Lung (tissue), 12 donors: ENCODE results near the gene KRTAP29-1. TPM values are rescaled to one million over a fixed set of nuclear protein-coding genes. Genes with fewer than 3 reads are reported as not detected.
A peak's percentile ranks its signal among the peaks of the same experiment; 100 is the strongest.

Source experiments
- ATAC-seq: fragments of 200-7000 bp; cut with Tn5 transposase; one replicate; pipeline ENCODE4 v1.9.1; 2020; ENCODE audit warnings: moderate number of reproducible peaks; ENCODE audit not compliant: insufficient read depth, low FRiP score
- DNase-seq, 3 donors: peaks; one replicate each; pipeline ENCODE4 v3.0.0-alpha.2; 2013 to 2017
- H3K27ac ChIP-seq, 2 donors: one replicate each; pipeline ENCODE4 v1.5.1; 2013; ENCODE audit warnings: mild to moderate bottlenecking in 2 of 2, moderate library complexity in 2 of 2, control low read depth in 1 of 2, inconsistent platforms in 1 of 2, low read depth in 1 of 2, low read length in 1 of 2
- H3K27me3 ChIP-seq, 3 donors: one replicate each; pipeline ENCODE4 v1.5.1; 2013; ENCODE audit warnings: low read length in 2 of 3; ENCODE audit not compliant: control insufficient read depth in 3 of 3, insufficient read depth in 3 of 3
- H3K36me3 ChIP-seq, 4 donors: one replicate each; pipeline ENCODE4 v1.5.1; 2013; ENCODE audit warnings: low read length in 4 of 4, mild to moderate bottlenecking in 1 of 4, moderate library complexity in 1 of 4; ENCODE audit not compliant: control insufficient read depth in 4 of 4, insufficient read depth in 4 of 4
- H3K4me1 ChIP-seq, 5 donors: one replicate each; pipeline ENCODE4 v1.5.1; 2013; ENCODE audit warnings: low read length in 5 of 5, mild to moderate bottlenecking in 2 of 5, moderate library complexity in 1 of 5; ENCODE audit not compliant: control insufficient read depth in 5 of 5, insufficient read depth in 5 of 5
- H3K4me3 ChIP-seq: one replicate; pipeline ENCODE4 v1.5.1; 2013; ENCODE audit warnings: mild to moderate bottlenecking, control low read depth, moderate library complexity
- H3K9ac ChIP-seq, 2 donors: one replicate each; pipeline ENCODE4 v1.5.1; 2013; ENCODE audit warnings: low read length in 2 of 2, control low read depth in 1 of 2; ENCODE audit not compliant: insufficient read depth in 1 of 2
- H3K9me3 ChIP-seq, 4 donors: one replicate each; pipeline ENCODE4 v1.5.1; 2013; ENCODE audit warnings: low read length in 3 of 4, mild to moderate bottlenecking in 1 of 4, moderate library complexity in 1 of 4; ENCODE audit not compliant: control insufficient read depth in 4 of 4, insufficient read depth in 3 of 4
- WGBS, 2 donors: extraction: QIAGEN DNeasy Blood & Tissue Kit; methylation state at CpG; one replicate each; pipeline ENCODE4 v1.1.7; 2013; 5-methylcytosine and 5-hydroxymethylcytosine counted together
- polyA plus RNA-seq, 2 donors: library from polyadenylated mRNA; stranded (reverse); fragments of 200-250 nt; gene quantifications; one replicate each; pipeline ENCODE4 v1.2.1, GENCODE V29; 2013
- total RNA-seq, 2 donors: library from RNA; depleted of rRNA in 1 of 2; stranded (reverse); fragments of >200 nt in 1 of 2; gene quantifications; one replicate each; pipeline ENCODE4 v1.2.1, GENCODE V29; 2014 to 2021
- TF ChIP-seq, protein P1 (sequence below): IDR thresholded peaks from 2 replicates; pipeline ENCODE4 v1.5.1; 2012; ENCODE audit warnings: mild to moderate bottlenecking; ENCODE audit errors: control extremely low read depth, extremely low read depth
- donor health status: control.
- donor health status: control.
- donor health status: Bipolar disorder and iron deficiency.
- donor health status: healthy.
- donor health status: DM: yes; HTN: yes; CAD: no.

The KRTAP29-1 gene
- total and polyA plus RNA-seq, 4 donors = not detected

DNA sequence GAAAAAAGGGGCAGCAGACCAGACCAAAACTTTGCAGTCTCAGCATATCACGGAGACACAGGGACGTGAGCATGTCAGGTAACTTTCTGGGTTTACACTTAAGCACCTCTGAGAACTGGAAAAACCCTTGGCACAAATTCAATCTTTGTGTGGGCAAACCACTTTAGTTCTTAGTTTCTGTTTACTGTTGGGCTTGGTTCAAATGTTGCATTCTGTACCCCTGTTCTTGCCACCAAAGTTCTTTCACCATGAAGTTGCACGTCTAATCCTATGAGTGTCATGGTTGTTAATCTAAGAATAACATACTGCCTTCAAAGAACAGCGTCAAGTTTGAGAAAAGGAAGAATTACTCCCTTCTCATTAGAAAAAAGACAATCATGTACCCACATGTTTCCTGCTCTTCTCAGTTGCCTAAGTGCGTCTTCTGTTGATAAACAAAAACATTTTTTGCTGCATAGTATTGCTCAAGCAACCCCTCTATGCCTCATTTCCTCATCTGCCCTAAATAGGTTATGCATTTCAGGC, 36.4 kb upstream of the KRTAP29-1 start:
- peak in 2 of 3 donors; percentile 53 to 63 for DNase-seq
- Histone ChIP-seq H3K9me3 (peaks cover 0 to 7% (median 0%) of the 10 kb centered on the region in 4 donors), H3K4me1 (peaks cover 0 to 11% (median 0%) of the 10 kb centered on the region in 5 donors), H3K36me3 (no peaks in the 10 kb centered on the region), H3K9ac (no peak overlapping the region), H3K27me3 (no peaks in the 10 kb centered on the region), H3K4me3 (no peak overlapping the region), H3K27ac (peak overlapping the region in 1 of 2 donors; percentile 7)
- TF ChIP-seq, protein P1, sequence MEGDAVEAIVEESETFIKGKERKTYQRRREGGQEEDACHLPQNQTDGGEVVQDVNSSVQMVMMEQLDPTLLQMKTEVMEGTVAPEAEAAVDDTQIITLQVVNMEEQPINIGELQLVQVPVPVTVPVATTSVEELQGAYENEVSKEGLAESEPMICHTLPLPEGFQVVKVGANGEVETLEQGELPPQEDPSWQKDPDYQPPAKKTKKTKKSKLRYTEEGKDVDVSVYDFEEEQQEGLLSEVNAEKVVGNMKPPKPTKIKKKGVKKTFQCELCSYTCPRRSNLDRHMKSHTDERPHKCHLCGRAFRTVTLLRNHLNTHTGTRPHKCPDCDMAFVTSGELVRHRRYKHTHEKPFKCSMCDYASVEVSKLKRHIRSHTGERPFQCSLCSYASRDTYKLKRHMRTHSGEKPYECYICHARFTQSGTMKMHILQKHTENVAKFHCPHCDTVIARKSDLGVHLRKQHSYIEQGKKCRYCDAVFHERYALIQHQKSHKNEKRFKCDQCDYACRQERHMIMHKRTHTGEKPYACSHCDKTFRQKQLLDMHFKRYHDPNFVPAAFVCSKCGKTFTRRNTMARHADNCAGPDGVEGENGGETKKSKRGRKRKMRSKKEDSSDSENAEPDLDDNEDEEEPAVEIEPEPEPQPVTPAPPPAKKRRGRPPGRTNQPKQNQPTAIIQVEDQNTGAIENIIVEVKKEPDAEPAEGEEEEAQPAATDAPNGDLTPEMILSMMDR = no peak
- WGBS, 2 donors = 20 to 29% methylated on average over 5 of the region's 5 CpGs
- peak; percentile 75 for ATAC-seq

DNA sequence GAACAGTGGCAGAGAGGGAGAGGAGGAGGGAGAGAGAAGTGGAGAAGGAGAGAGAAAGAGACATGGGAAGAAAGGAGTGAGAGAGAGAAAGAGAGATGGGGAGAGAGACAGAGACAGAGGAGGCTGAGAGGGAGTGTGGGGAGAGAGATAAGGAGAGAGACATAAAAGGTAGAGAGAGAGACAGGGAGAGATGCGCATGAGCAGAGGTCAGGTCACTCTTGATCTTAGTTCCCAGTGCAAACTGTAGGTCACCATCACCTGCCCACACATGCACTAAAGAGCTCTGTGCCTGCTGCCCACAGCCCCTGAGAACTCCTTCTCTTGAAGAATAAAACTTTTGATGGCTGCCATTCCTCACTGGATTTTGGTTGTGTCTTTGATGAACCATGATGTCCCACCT, 33.1 kb upstream of the KRTAP29-1 start:
- no peak overlapping the region for H3K27ac ChIP-seq
- no peak overlapping the region for H3K9ac ChIP-seq
- WGBS, 2 donors = 100% methylated on average over 1 of the region's 1 CpG
- TF ChIP-seq, protein P1 = no peak
- peaks cover 0 to 11% (median 0%) of the 10 kb centered on the region in 5 donors for H3K4me1 ChIP-seq
- no peak overlapping the region for H3K4me3 ChIP-seq
- peaks cover 0 to 3% (median 0%) of the 10 kb centered on the region in 4 donors for H3K9me3 ChIP-seq
- H3K27me3 ChIP-seq = no peaks in the 10 kb centered on the region
- H3K36me3 ChIP-seq = no peaks in the 10 kb centered on the region
- DNase-seq (no peak), ATAC-seq (no peak)

DNA sequence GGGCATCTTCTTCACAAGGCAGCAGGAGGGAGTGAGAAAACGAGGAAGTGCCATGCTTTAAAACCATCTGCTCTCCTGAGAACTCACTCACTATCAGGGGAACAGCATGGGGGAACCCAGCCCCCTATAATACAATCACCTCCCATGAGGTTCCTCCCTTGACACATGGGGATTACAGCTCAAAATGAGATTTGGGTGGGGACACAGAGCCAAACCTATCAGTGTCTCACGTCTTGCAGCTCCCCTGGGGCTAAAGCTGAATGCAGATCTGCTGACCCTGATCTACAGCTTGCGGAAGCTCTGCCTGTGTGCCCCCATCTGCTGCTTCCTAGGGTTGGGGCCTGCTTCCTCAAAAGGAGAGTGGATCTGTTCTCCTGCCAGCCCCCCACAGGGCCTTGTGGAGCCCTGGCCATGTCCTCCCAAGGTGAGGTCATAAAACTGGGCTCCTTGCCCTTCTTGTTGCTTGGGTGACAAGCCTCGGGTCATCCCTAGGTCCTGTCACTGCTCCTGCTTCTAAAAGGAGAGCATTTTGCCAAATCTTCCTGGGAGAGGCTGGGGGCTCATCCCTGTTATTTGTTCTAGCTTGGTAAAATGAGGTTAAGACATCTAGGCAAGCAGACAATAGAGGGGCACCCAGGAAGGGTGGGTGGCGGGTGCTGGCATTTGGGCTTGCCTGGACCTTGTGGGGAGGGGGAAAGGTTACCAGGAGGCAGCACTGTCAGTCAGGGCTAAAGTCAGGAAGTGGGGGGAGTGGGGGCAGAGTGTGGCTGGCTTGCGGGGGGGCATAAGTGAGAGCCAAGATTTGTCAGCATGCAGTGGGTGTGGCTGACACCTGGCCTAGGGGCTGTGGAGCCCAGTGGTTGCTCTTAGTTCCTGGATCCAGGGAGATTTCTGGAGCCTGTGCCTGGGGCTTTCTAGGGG, 32.0 kb upstream of the KRTAP29-1 start:
- H3K4me3 ChIP-seq = no peak overlapping the region
- TF ChIP-seq, protein P1 = no peak
- H3K36me3 ChIP-seq = no peaks in the 10 kb centered on the region
- peaks cover 0 to 3% (median 0%) of the 10 kb centered on the region in 4 donors for H3K9me3 ChIP-seq
- ATAC-seq = no peak
- no peak overlapping the region for H3K27ac ChIP-seq
- peaks cover 0 to 14% (median 0%) of the 10 kb centered on the region in 5 donors for H3K4me1 ChIP-seq
- 75 to 79% methylated on average over 6 of the region's 6 CpGs for WGBS, 2 donors
- H3K9ac ChIP-seq = no peak overlapping the region
- DNase-seq = no peak
- H3K27me3 ChIP-seq = no peaks in the 10 kb centered on the region
